GM12878 (cell line): ENCODE data around the gene CD151. TPM values are rescaled to one million over a fixed set of nuclear protein-coding genes. Genes with fewer than 3 reads are reported as not detected.

Source experiments
- ATAC-seq: fragments of 200-7000 bp; cut with Tn5 transposase; 3 replicates; pipeline ENCODE4 v1.9.1; 2020; ENCODE audit warnings: mild to moderate bottlenecking, moderate library complexity
- BruUV-seq: library from RNA; stranded (reverse); fragments of 400-500 nt; replicated peaks from 2 replicates; lab custom pipeline; 2021; lab: Mats Ljungman, UMichigan
- CTCF ChIA-PET: fragments of 300-600 bp; sonication (Branson Sonifier 250); formaldehyde crosslinking; extraction: SDS; loops from one replicate; lab custom pipeline; 2021; ENCODE audit warnings: inconsistent platforms; lab: Yijun Ruan, JAX
- POLR2A ChIA-PET: fragments of 350-600 bp; formaldehyde crosslinking; extraction: SDS; loops from one replicate; lab custom pipeline; 2021; ENCODE audit warnings: inconsistent platforms; lab: Charles Lee
- RAD21 ChIA-PET: fragments of 300-600 bp; sonication (Branson Sonifier 250); formaldehyde crosslinking; loops from one replicate; lab custom pipeline; 2023; ENCODE audit warnings: antibody characterized with exemption; ENCODE audit not compliant: unreplicated experiment; lab: Charles Lee
- SMC1A ChIA-PET: fragments of 300-600 bp; sonication (Branson Sonifier 250); formaldehyde crosslinking; loops from one replicate; lab custom pipeline; 2023; ENCODE audit not compliant: unreplicated experiment, uncharacterized antibody; lab: Charles Lee
- DNase-seq: peaks from one replicate; pipeline ENCODE4 v3.0.0-alpha.2; 2011; ENCODE audit warnings: low read depth, low spot score
- FAIRE-seq: peaks from 3 replicates; lab custom pipeline; 2011; peaks lifted over from hg19 to GRCh38; lab: Jason Lieb, UNC
- H2AFZ ChIP-seq: 2 replicates; pipeline ENCODE4 v1.6.0; 2011; ENCODE audit warnings: low read depth, low read length, control low read depth; ENCODE audit not compliant: control insufficient read depth
- H3K27ac ChIP-seq: 2 replicates; pipeline ENCODE4 v1.5.1; 2011; ENCODE audit warnings: control low read depth; ENCODE audit not compliant: control insufficient read depth, insufficient read depth
- H3K27me3 ChIP-seq, 2 experiments: replicated peaks in 1 of 2; 2 replicates each; pipeline versions ENCODE4 v1.6.0 to v1.6.1; 2011; ENCODE audit warnings: low read length in 1 of 2; ENCODE audit not compliant: control insufficient read depth in 2 of 2, insufficient read depth in 2 of 2
- H3K36me3 ChIP-seq, 2 experiments: 2 replicates each; pipeline ENCODE4 v1.5.1; 2011; ENCODE audit warnings: low read length in 1 of 2; ENCODE audit not compliant: control insufficient read depth in 2 of 2, insufficient read depth in 2 of 2
- H3K4me1 ChIP-seq: 2 replicates; pipeline ENCODE4 v1.6.1; 2011; ENCODE audit warnings: mild to moderate bottlenecking, low read length, moderate library complexity, mixed read lengths; ENCODE audit not compliant: control insufficient read depth, insufficient read depth
- H3K4me2 ChIP-seq: 2 replicates; pipeline ENCODE4 v1.6.0; 2011; ENCODE audit warnings: control low read depth; ENCODE audit not compliant: control insufficient read depth, insufficient read depth
- H3K4me3 ChIP-seq: fragments of 200-600 bp; sonication (generic); 2 replicates; pipeline ENCODE4 v1.5.1; 2016
- H3K79me2 ChIP-seq: 2 replicates; pipeline ENCODE4 v1.6.0; 2011; ENCODE audit warnings: low read length; ENCODE audit not compliant: control insufficient read depth, insufficient read depth
- H3K9ac ChIP-seq: 2 replicates; pipeline ENCODE4 v1.8.0; 2011; ENCODE audit warnings: low read length, control low read depth, mixed read lengths; ENCODE audit not compliant: control insufficient read depth, insufficient read depth
- H3K9me3 ChIP-seq: replicated peaks from 3 replicates; pipeline ENCODE4 v1.5.1; 2011; ENCODE audit warnings: mild to moderate bottlenecking, low read length; ENCODE audit not compliant: control insufficient read depth, insufficient read depth
- H4K20me1 ChIP-seq: 2 replicates; pipeline ENCODE4 v1.6.0; 2011; ENCODE audit not compliant: control insufficient read depth, insufficient read depth
- EZH2 ChIP-seq: IDR thresholded peaks from 2 replicates; pipeline ENCODE4 v1.6.1; 2012; ENCODE audit warnings: low read depth, mild to moderate bottlenecking, control low read depth, inconsistent platforms, low read length, borderline replicate concordance; ENCODE audit not compliant: control insufficient read depth
- SMARCA5 ChIP-seq: fragments of 450-650 bp; IDR thresholded peaks from 2 replicates; pipeline ENCODE4 v1.6.1; 2017; ENCODE audit warnings: mild to moderate bottlenecking
- ZNF592 ChIP-seq: fragments of 450-650 bp; IDR thresholded peaks from 2 replicates; pipeline ENCODE4 v1.6.1; 2017; ENCODE audit warnings: mild to moderate bottlenecking, moderate library complexity
- WGBS: methylation state at CpG from one replicate; pipeline ENCODE4 v1.1.6; 2016; ENCODE audit warnings: low lambda C conversion rate; ENCODE audit not compliant: insufficient replicate concordance, insufficient coverage; ENCODE audit errors: missing lambda C conversion rate; 5-methylcytosine and 5-hydroxymethylcytosine counted together
- in situ Hi-C: fragments of 300-500 bp; cut with MboI; formaldehyde crosslinking; loops from 9 replicates; pipeline ENCODE4 v1.14.3; 2018; ENCODE audit warnings: mixed read lengths
- intact Hi-C: fragments of 100-400 bp; cut with micrococcal nuclease; formaldehyde crosslinking; loops from one replicate; pipeline ENCODE4 v1.14.2; 2022; ENCODE audit not compliant: unreplicated experiment
- polyA plus RNA-seq, 11 experiments: library from polyadenylated mRNA; depleted of rRNA in 4 of 11; unstranded in 6 of 11; stranded (reverse) in 5 of 11; fragments of >200 nt; fragmentation: Nextera tagmentation in 4 of 11; fragmentation: Illumina TruSeq in 1 of 11; extraction: Ambion mirVana in 4 of 11; extraction: Trizol in 1 of 11; gene quantifications; 1 replicate in 1 of 11; 2 replicates in 10 of 11; pipeline versions ENCODE4 v1.2.1 to v1.2.3, GENCODE V29; 2011 to 2016; ENCODE audit warnings: inconsistent platforms in 2 of 11, missing spikeins in 2 of 11, low read depth in 1 of 11
- total RNA-seq, 4 experiments: library from RNA; depleted of rRNA in 3 of 4; stranded (reverse); fragments of >200 nt in 3 of 4; fragmentation: Illumina TruSeq in 1 of 4; extraction: Trizol in 1 of 4; gene quantifications; 2 replicates each; pipeline versions ENCODE4 v1.2.1 to v1.2.3, GENCODE V29; 2013 to 2021
- TF ChIP-seq, protein P1 (sequence below): fragments of 150-350 bp; IDR thresholded peaks from 2 replicates; pipeline ENCODE4 v1.6.1; 2016; ENCODE audit warnings: low read depth, low read length

Gene CD151
- total and polyA plus RNA-seq, 10 of the 15 experiments (the other 5 are each of a cell fraction or from before 2014, with no cell fraction given), result 0.52 to 41.7 (median 14.7) TPM

- Histone ChIP-seq H2AFZ (no peak overlapping the region), H3K9ac (no peak overlapping the region), H3K27ac (no peak overlapping the region), H3K36me3 (no peaks in the 10 kb centered on the region; a peak in 2 of 4 replicates), H3K27me3 (no peaks in the 10 kb centered on the region), H3K4me2 (no peak overlapping the region), H3K4me1 (no peaks in the 10 kb centered on the region; the same call in 1 of the 2 replicates), H3K79me2 (peaks cover 5% of the 10 kb centered on the region), H3K9me3 (no peaks in the 10 kb centered on the region), H3K4me3 (no peak overlapping the region), H4K20me1 (no peaks in the 10 kb centered on the region; the same call in 1 of the 2 replicates)
- FAIRE-seq (no peak), ATAC-seq (no peak), DNase-seq (no peak)
- CTCF ChIA-PET, result no interaction called here
- SMC1A ChIA-PET, result no interaction called here
- RAD21 ChIA-PET, result interaction anchor here (1.1 kb wide), 1 partner anchor 19 kb away, joined by 3 read pairs; no protein-coding TSS in a partner anchor
- WGBS, result 84% methylated on average over 18 of the region's 22 CpGs
- no peak for TF ChIP-seq SMARCA5
- in situ Hi-C loops (loop anchor here (25.0 kb wide), 1 partner anchor 1566 kb away; the partner anchor contains the start of gene CD81), intact Hi-C loops (no loop called here)
- POLR2A ChIA-PET, result interaction anchor here (1.0 to 3.3 kb wide), 2 partner anchors 10 to 22 kb away, joined by 5 to 12 read pairs; partner anchors contain the start of gene TSPAN4
- BruUV-seq, result no TSS peak
Observed at GRCh38 chr11:821512-822371, 11.0 kb upstream of the CD151 start.

- no peaks in the 10 kb centered on the region; a peak in 2 of 4 replicates for H3K36me3 ChIP-seq
- in situ Hi-C loops, result loop anchor here (25.0 kb wide), 1 partner anchor 1564 kb away; the partner anchor contains the start of gene CD81
- CTCF ChIA-PET, result no interaction called here
- H3K4me2 ChIP-seq, result no peak overlapping the region
- RAD21 ChIA-PET, result no interaction called here
- no peak for FAIRE-seq
- no peak for ATAC-seq
- H3K79me2 ChIP-seq, result peaks cover 5% of the 10 kb centered on the region
- H3K4me1 ChIP-seq, result peaks cover 13% of the 10 kb centered on the region
- 90% methylated on average over 31 of the region's 53 CpGs for WGBS
- H3K9ac ChIP-seq, result no peak overlapping the region
- intact Hi-C loops, result no loop called here
- BruUV-seq, result no TSS peak
- H3K9me3 ChIP-seq, result no peaks in the 10 kb centered on the region
- H3K27me3 ChIP-seq, result no peaks in the 10 kb centered on the region
- H4K20me1 ChIP-seq, result no peaks in the 10 kb centered on the region; the same call in 1 of the 2 replicates
- no peak overlapping the region for H3K27ac ChIP-seq
- SMC1A ChIA-PET, result no interaction called here
- H3K4me3 ChIP-seq, result no peak overlapping the region
- POLR2A ChIA-PET, result no interaction called here
- H2AFZ ChIP-seq, result no peak overlapping the region
- DNase-seq, result no peak
- TF ChIP-seq EZH2 (no peak), ZNF592 (no peak)
- TF ChIP-seq, protein P1, sequence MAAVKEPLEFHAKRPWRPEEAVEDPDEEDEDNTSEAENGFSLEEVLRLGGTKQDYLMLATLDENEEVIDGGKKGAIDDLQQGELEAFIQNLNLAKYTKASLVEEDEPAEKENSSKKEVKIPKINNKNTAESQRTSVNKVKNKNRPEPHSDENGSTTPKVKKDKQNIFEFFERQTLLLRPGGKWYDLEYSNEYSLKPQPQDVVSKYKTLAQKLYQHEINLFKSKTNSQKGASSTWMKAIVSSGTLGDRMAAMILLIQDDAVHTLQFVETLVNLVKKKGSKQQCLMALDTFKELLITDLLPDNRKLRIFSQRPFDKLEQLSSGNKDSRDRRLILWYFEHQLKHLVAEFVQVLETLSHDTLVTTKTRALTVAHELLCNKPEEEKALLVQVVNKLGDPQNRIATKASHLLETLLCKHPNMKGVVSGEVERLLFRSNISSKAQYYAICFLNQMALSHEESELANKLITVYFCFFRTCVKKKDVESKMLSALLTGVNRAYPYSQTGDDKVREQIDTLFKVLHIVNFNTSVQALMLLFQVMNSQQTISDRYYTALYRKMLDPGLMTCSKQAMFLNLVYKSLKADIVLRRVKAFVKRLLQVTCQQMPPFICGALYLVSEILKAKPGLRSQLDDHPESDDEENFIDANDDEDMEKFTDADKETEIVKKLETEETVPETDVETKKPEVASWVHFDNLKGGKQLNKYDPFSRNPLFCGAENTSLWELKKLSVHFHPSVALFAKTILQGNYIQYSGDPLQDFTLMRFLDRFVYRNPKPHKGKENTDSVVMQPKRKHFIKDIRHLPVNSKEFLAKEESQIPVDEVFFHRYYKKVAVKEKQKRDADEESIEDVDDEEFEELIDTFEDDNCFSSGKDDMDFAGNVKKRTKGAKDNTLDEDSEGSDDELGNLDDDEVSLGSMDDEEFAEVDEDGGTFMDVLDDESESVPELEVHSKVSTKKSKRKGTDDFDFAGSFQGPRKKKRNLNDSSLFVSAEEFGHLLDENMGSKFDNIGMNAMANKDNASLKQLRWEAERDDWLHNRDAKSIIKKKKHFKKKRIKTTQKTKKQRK, result no peak
Observed at GRCh38 chr11:823441-824291, 9.1 kb upstream of the CD151 start.
